ENCODE measurements around the gene CEL. TPM values are rescaled to one million over a fixed set of nuclear protein-coding genes. Genes with fewer than 3 reads are reported as not detected.

Gene CEL
- total RNA-seq, 1 experiment from 2014 or later = 6.6 TPM

DNA sequence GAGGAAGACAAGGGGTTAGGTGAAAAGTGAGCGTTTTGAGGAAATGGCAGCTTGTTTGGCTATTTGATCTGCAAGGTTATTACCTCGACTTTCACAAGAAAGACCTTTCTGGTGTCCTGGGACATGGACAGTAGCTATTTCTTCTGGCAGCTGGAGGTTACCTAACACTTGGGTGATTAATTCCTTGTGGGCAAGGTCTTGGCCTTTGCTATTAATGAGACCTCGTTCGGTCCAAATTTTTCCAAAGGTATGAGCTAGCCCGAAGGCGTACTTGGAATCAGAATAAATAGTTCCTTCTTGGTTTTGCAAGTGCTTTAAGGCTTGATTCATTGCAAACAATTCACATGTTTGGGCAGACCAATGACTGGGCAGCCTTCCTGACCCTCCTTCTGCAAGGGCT lies 26.1 kb upstream of the CEL start:
- no peaks in the 10 kb centered on the region for H3K9me3 Mint-ChIP-seq
- H3K4me1 Mint-ChIP-seq = peaks cover 14% of the 10 kb centered on the region
- no peak overlapping the region for H3K4me3 Mint-ChIP-seq
- CTCF ChIA-PET = interaction anchor here (1.8 kb wide), 1 partner anchor 14 kb away, joined by 6 read pairs; no protein-coding TSS in a partner anchor
- no peaks in the 10 kb centered on the region for H3K27me3 Mint-ChIP-seq (ENCODE audit: low read depth)
- H3K36me3 Mint-ChIP-seq = peaks cover 8% of the 10 kb centered on the region
- ATAC-seq (no peak), DNase-seq (ENCODE audit: low spot score) (no peak)
- POLR2A ChIA-PET = no interaction called here
- no peak for TF ChIP-seq OVOL2 (CRISPR knock-in tag; IDR thresholded peaks at IDR 0.05; ENCODE audit: borderline replicate concordance)
- TF ChIP-seq, protein P1, sequence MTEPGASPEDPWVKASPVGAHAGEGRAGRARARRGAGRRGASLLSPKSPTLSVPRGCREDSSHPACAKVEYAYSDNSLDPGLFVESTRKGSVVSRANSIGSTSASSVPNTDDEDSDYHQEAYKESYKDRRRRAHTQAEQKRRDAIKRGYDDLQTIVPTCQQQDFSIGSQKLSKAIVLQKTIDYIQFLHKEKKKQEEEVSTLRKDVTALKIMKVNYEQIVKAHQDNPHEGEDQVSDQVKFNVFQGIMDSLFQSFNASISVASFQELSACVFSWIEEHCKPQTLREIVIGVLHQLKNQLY (CRISPR knock-in tag; IDR thresholded peaks at IDR 0.05) = no peak
- TF ChIP-seq SP1 (CRISPR knock-in tag; conservative IDR thresholded peaks at IDR 0.05) = no peak
- no peak for TF ChIP-seq ZNF671 (CRISPR knock-in tag; IDR thresholded peaks at IDR 0.05)
- TF ChIP-seq SMAD4 (CRISPR knock-in tag; IDR thresholded peaks at IDR 0.05) = no peak
- TF ChIP-seq, protein P2, sequence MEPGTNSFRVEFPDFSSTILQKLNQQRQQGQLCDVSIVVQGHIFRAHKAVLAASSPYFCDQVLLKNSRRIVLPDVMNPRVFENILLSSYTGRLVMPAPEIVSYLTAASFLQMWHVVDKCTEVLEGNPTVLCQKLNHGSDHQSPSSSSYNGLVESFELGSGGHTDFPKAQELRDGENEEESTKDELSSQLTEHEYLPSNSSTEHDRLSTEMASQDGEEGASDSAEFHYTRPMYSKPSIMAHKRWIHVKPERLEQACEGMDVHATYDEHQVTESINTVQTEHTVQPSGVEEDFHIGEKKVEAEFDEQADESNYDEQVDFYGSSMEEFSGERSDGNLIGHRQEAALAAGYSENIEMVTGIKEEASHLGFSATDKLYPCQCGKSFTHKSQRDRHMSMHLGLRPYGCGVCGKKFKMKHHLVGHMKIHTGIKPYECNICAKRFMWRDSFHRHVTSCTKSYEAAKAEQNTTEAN (CRISPR knock-in tag; IDR thresholded peaks at IDR 0.05) = no peak
- TF ChIP-seq NR1H2 (CRISPR knock-in tag; IDR thresholded peaks at IDR 0.05) = no peak
- no peak for TF ChIP-seq PRRX2 (CRISPR knock-in tag; IDR thresholded peaks at IDR 0.05)
- TF ChIP-seq, protein P3, sequence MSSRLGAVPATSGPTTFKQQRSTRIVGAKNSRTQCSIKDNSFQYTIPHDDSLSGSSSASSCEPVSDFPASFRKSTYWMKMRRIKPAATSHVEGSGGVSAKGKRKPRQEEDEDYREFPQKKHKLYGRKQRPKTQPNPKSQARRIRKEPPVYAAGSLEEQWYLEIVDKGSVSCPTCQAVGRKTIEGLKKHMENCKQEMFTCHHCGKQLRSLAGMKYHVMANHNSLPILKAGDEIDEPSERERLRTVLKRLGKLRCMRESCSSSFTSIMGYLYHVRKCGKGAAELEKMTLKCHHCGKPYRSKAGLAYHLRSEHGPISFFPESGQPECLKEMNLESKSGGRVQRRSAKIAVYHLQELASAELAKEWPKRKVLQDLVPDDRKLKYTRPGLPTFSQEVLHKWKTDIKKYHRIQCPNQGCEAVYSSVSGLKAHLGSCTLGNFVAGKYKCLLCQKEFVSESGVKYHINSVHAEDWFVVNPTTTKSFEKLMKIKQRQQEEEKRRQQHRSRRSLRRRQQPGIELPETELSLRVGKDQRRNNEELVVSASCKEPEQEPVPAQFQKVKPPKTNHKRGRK (CRISPR knock-in tag; IDR thresholded peaks at IDR 0.05; ENCODE audit: borderline replicate concordance) = no peak
- TF ChIP-seq ZNF121 (CRISPR knock-in tag; IDR thresholded peaks at IDR 0.05) = no peak
- TF ChIP-seq, protein P4, sequence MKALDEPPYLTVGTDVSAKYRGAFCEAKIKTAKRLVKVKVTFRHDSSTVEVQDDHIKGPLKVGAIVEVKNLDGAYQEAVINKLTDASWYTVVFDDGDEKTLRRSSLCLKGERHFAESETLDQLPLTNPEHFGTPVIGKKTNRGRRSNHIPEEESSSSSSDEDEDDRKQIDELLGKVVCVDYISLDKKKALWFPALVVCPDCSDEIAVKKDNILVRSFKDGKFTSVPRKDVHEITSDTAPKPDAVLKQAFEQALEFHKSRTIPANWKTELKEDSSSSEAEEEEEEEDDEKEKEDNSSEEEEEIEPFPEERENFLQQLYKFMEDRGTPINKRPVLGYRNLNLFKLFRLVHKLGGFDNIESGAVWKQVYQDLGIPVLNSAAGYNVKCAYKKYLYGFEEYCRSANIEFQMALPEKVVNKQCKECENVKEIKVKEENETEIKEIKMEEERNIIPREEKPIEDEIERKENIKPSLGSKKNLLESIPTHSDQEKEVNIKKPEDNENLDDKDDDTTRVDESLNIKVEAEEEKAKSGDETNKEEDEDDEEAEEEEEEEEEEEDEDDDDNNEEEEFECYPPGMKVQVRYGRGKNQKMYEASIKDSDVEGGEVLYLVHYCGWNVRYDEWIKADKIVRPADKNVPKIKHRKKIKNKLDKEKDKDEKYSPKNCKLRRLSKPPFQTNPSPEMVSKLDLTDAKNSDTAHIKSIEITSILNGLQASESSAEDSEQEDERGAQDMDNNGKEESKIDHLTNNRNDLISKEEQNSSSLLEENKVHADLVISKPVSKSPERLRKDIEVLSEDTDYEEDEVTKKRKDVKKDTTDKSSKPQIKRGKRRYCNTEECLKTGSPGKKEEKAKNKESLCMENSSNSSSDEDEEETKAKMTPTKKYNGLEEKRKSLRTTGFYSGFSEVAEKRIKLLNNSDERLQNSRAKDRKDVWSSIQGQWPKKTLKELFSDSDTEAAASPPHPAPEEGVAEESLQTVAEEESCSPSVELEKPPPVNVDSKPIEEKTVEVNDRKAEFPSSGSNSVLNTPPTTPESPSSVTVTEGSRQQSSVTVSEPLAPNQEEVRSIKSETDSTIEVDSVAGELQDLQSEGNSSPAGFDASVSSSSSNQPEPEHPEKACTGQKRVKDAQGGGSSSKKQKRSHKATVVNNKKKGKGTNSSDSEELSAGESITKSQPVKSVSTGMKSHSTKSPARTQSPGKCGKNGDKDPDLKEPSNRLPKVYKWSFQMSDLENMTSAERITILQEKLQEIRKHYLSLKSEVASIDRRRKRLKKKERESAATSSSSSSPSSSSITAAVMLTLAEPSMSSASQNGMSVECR (CRISPR knock-in tag; IDR thresholded peaks at IDR 0.05; ENCODE audit: borderline replicate concordance) = no peak
- no peak for TF ChIP-seq RORB (CRISPR knock-in tag; IDR thresholded peaks at IDR 0.05)
- TF ChIP-seq, protein P5, sequence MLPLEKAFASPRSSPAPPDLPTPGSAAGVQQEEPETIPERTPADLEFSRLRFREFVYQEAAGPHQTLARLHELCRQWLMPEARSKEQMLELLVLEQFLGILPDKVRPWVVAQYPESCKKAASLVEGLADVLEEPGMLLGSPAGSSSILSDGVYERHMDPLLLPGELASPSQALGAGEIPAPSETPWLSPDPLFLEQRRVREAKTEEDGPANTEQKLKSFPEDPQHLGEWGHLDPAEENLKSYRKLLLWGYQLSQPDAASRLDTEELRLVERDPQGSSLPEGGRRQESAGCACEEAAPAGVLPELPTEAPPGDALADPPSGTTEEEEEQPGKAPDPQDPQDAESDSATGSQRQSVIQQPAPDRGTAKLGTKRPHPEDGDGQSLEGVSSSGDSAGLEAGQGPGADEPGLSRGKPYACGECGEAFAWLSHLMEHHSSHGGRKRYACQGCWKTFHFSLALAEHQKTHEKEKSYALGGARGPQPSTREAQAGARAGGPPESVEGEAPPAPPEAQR (CRISPR knock-in tag; IDR thresholded peaks at IDR 0.05) = no peak
- TF ChIP-seq, protein P6, sequence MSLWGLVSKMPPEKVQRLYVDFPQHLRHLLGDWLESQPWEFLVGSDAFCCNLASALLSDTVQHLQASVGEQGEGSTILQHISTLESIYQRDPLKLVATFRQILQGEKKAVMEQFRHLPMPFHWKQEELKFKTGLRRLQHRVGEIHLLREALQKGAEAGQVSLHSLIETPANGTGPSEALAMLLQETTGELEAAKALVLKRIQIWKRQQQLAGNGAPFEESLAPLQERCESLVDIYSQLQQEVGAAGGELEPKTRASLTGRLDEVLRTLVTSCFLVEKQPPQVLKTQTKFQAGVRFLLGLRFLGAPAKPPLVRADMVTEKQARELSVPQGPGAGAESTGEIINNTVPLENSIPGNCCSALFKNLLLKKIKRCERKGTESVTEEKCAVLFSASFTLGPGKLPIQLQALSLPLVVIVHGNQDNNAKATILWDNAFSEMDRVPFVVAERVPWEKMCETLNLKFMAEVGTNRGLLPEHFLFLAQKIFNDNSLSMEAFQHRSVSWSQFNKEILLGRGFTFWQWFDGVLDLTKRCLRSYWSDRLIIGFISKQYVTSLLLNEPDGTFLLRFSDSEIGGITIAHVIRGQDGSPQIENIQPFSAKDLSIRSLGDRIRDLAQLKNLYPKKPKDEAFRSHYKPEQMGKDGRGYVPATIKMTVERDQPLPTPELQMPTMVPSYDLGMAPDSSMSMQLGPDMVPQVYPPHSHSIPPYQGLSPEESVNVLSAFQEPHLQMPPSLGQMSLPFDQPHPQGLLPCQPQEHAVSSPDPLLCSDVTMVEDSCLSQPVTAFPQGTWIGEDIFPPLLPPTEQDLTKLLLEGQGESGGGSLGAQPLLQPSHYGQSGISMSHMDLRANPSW (CRISPR knock-in tag; conservative IDR thresholded peaks at IDR 0.05; ENCODE audit: low read depth) = no peak
- no peak for TF ChIP-seq ZNF416 (CRISPR knock-in tag; IDR thresholded peaks at IDR 0.05)
- TF ChIP-seq NFE2L1 (CRISPR knock-in tag; IDR thresholded peaks at IDR 0.05) = no peak
- TF ChIP-seq, protein P7, sequence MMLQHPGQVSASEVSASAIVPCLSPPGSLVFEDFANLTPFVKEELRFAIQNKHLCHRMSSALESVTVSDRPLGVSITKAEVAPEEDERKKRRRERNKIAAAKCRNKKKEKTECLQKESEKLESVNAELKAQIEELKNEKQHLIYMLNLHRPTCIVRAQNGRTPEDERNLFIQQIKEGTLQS (CRISPR knock-in tag; conservative IDR thresholded peaks at IDR 0.05) = no peak
- no peak for TF ChIP-seq NFATC4 (CRISPR knock-in tag; IDR thresholded peaks at IDR 0.05)
- TF ChIP-seq EMX1 (CRISPR knock-in tag; IDR thresholded peaks at IDR 0.05) = no peak
- no peak for TF ChIP-seq FOXJ3 (CRISPR knock-in tag; IDR thresholded peaks at IDR 0.05; ENCODE audit: borderline replicate concordance)
- no peak overlapping the region for H3K27ac Mint-ChIP-seq
